ENCODE results near the gene ADIG.

DNA sequence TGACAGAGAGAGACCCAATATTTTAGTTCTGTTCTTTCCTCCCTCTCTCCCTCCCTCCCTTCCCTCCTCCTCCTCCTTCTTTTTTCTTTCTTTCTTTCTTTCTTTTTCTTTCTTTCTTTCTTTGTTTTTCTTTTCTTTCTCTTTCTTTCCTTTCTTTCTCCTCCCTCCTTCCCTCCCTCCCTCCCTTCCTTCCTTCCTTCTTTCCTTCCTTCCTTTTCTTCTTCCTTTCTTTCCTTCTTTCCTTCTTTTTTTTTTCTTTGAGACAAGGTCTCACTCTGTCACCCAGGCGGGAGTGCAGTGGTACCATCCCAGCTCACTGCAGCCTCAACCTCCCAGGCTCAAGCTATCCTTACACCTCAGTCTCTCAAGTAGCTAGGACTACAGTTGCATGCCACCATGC is 49.0 kb downstream of the ADIG start:
- TF ChIP-seq, protein P1, sequence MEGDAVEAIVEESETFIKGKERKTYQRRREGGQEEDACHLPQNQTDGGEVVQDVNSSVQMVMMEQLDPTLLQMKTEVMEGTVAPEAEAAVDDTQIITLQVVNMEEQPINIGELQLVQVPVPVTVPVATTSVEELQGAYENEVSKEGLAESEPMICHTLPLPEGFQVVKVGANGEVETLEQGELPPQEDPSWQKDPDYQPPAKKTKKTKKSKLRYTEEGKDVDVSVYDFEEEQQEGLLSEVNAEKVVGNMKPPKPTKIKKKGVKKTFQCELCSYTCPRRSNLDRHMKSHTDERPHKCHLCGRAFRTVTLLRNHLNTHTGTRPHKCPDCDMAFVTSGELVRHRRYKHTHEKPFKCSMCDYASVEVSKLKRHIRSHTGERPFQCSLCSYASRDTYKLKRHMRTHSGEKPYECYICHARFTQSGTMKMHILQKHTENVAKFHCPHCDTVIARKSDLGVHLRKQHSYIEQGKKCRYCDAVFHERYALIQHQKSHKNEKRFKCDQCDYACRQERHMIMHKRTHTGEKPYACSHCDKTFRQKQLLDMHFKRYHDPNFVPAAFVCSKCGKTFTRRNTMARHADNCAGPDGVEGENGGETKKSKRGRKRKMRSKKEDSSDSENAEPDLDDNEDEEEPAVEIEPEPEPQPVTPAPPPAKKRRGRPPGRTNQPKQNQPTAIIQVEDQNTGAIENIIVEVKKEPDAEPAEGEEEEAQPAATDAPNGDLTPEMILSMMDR (IDR thresholded peaks at IDR 0.05) = no peak
- TF ChIP-seq POLR2A (IDR thresholded peaks at IDR 0.05) = no peak

Data from Peyer's patch (tissue), 4 donors.